ENCODE measurements around the gene CABLES2. TPM values are rescaled to one million over a fixed set of nuclear protein-coding genes. Genes with fewer than 3 reads are reported as not detected.

Gene CABLES2, protein sequence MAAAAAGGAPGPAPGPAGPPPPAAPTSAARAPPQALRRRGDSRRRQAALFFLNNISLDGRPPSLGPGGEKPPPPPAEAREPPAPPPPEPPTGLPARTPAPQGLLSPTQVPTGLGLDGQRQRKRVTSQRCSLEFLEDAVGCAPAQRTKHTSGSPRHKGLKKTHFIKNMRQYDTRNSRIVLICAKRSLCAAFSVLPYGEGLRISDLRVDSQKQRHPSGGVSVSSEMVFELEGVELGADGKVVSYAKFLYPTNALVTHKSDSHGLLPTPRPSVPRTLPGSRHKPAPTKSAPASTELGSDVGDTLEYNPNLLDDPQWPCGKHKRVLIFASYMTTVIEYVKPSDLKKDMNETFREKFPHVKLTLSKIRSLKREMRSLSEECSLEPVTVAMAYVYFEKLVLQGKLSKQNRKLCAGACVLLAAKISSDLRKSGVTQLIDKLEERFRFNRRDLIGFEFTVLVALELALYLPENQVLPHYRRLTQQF
- 4.0 to 6.1 TPM (median 5.5 TPM) in 5 replicates for total RNA-seq (2022; extraction: Qiagen RNA extraction; ENCODE audit: low read depth)

GRCh38 chr20:62407221-62407992, at the start of gene CABLES2:
CABLES2 (minus strand) TSS chr20:62407285; CDS start chr20:62407276, 9 bp downstream.

GRCh38 chr20:62427172-62428001, 20.3 kb upstream of the CABLES2 start, which contains the start of gene RBBP8NL:
RBBP8NL (minus strand) TSS chr20:62427539; CDS start chr20:62419647, 7,892 bp downstream.

DNA sequence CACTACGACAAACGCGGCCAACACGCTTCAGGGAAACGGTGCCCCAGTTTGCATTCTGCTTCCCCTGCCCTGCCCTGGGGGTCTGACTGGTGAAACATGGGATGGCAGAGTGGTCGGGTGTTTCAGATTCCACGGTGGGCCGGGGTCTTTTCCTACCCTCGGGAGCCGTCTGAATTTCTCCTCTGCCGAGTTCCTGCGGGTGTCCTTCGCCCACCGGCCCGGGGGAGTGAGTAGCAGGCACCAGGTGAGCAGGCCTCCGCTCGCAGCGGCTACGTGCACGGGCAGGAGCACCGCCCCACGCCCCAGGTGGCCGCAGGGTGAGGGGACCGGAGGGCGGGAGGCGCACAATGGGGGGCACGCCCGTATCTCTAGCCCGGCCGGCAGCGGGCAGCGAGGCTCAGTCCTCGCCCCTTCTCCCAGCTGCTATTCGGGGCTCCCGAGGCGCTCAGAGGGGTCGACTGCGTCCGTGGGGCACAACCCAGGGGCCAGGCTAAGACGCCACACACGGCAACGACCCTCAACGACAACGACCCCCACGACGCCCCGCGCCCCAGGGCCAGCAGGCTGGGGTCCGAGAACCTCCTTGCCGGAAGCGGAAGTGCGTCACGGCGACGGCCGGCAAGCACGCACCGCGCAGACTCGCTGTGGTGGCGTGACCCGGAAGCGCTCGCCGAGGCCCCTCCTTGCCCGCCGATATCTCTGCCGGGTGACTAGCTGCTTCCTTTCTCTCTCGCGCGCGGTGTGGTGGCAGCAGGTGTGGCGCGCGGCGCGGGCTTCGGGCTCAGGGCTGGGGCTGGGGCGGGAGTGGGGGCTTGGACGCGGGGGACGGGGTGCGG, 20.5 kb downstream of the CABLES2 start, which contains the start of gene RPS21:
Gene RPS21, plus strand, starts transcription at position 721 of the 836 bp plus-strand sequence. CDS start 236 bp downstream, outside the sequence.

GRCh38 chr20:62367136-62367632, 39.9 kb downstream of the CABLES2 start, which contains the start of gene LAMA5:
LAMA5 (minus strand) TSS chr20:62367312; CDS start chr20:62367245, 67 bp downstream.

Other genes with a start within 250 kb of the CABLES2 start
- 26.3 to 39.2 TPM (median 36.7 TPM) in 5 replicates for gene MTG2, start 224.3 kb downstream of the CABLES2 start, total RNA-seq (2022; extraction: Qiagen RNA extraction; ENCODE audit: low read depth)
- gene HRH3, start 187.0 kb downstream of the CABLES2 start, total RNA-seq (2022; extraction: Qiagen RNA extraction; ENCODE audit: low read depth) = not detected in 5 replicates
- 15.9 to 26.0 TPM (median 20.4 TPM) in 5 replicates for gene OSBPL2, start 168.8 kb downstream of the CABLES2 start, total RNA-seq (2022; extraction: Qiagen RNA extraction; ENCODE audit: low read depth)
- gene ADRM1, start 104.3 kb downstream of the CABLES2 start, total RNA-seq (2022; extraction: Qiagen RNA extraction; ENCODE audit: low read depth) = 122 to 192 TPM (median 188 TPM) in 5 replicates
- 181 to 543 TPM (median 420 TPM) in 5 replicates for gene LAMA5, start 40.0 kb downstream of the CABLES2 start, total RNA-seq (2022; extraction: Qiagen RNA extraction; ENCODE audit: low read depth)
- 1,819 to 3,042 TPM (median 2,631 TPM) in 5 replicates for gene RPS21, start 20.2 kb downstream of the CABLES2 start, total RNA-seq (2022; extraction: Qiagen RNA extraction; ENCODE audit: low read depth)
- 0.28 to 0.56 TPM (median 0.34 TPM) in 5 replicates for gene RBBP8NL, start 20.3 kb upstream of the CABLES2 start, total RNA-seq (2022; extraction: Qiagen RNA extraction; ENCODE audit: low read depth)
- gene GATA5, start 68.7 kb upstream of the CABLES2 start, total RNA-seq (2022; extraction: Qiagen RNA extraction; ENCODE audit: low read depth) = 0.29 to 1.1 TPM (median 0.94 TPM) in 5 replicates
- 6.4 to 11.6 TPM (median 9.4 TPM) in 5 replicates for gene SLCO4A1, start 235.2 kb upstream of the CABLES2 start, total RNA-seq (2022; extraction: Qiagen RNA extraction; ENCODE audit: low read depth)

All from A549 treated with ZK216348 at 1 μM for 4 hours (cell line).